Upper lobe of left lung (tissue), 6 donors: ENCODE data around the gene FRMD5. TPM values are rescaled to one million over a fixed set of nuclear protein-coding genes. Genes with fewer than 3 reads are reported as not detected.
A peak's percentile ranks its signal among the peaks of the same experiment; 100 is the strongest.

Experiments
- ATAC-seq, 2 donors: fragments of 200-7000 bp; cut with Tn5 transposase; one replicate each; pipeline ENCODE4 v1.9.1; 2022; ENCODE audit warnings: mild to moderate bottlenecking in 2 of 2, moderate library complexity in 2 of 2; ENCODE audit not compliant: low FRiP score in 2 of 2
- DNase-seq, 2 donors: peaks; one replicate each; pipeline ENCODE4 v3.0.0-alpha.2; 2019 to 2020
- H3K27ac ChIP-seq, 4 donors: fragments of 200-600 bp; sonication (generic); one replicate each; pipeline ENCODE4 v1.5.1; 2016 to 2019
- H3K27me3 ChIP-seq, 4 donors: fragments of 200-600 bp; sonication (generic); one replicate each; pipeline ENCODE4 v1.5.1; 2017 to 2019
- H3K36me3 ChIP-seq, 4 donors: fragments of 200-600 bp; sonication (generic); one replicate each; pipeline ENCODE4 v1.5.1; 2016 to 2019
- H3K4me1 ChIP-seq, 4 donors: fragments of 200-600 bp; sonication (generic); one replicate each; pipeline ENCODE4 v1.5.1; 2018 to 2019
- H3K4me3 ChIP-seq, 4 donors: fragments of 200-600 bp; sonication (generic); one replicate each; pipeline ENCODE4 v1.5.1; 2017 to 2019; ENCODE audit warnings: mild to moderate bottlenecking in 2 of 4, moderate library complexity in 1 of 4
- H3K9me3 ChIP-seq, 4 donors: fragments of 200-600 bp; sonication (generic); one replicate each; pipeline ENCODE4 v1.5.1; 2018 to 2019
- CTCF ChIP-seq, 6 experiments: fragments of 450-650 bp in 4 of 6; fragments of 200-600 bp in 2 of 6; sonication (generic) in 2 of 6; IDR thresholded peaks; one replicate each; pipeline ENCODE4 v1.5.1; 2016 to 2019; ENCODE audit warnings: antibody characterized with exemption in 6 of 6
- EP300 ChIP-seq, 4 donors: sonication (generic); formaldehyde crosslinking; IDR thresholded peaks; one replicate each; pipeline ENCODE4 v1.5.1; 2017; ENCODE audit warnings: antibody characterized with exemption in 4 of 4, control low read depth in 2 of 4
- POLR2A ChIP-seq, 4 donors: fragments of 450-650 bp; IDR thresholded peaks; one replicate each; pipeline ENCODE4 v1.5.1; 2016 to 2017; ENCODE audit warnings: antibody characterized with exemption in 4 of 4, mild to moderate bottlenecking in 2 of 4
- POLR2AphosphoS5 ChIP-seq, 2 donors: sonication (generic); formaldehyde crosslinking; IDR thresholded peaks; one replicate each; pipeline ENCODE4 v1.5.1; 2017; ENCODE audit warnings: antibody characterized with exemption in 2 of 2
- WGBS, 2 donors: methylation state at CpG; one replicate each; pipeline ENCODE4 v1.1.5; 2017 to 2018; 5-methylcytosine and 5-hydroxymethylcytosine counted together
- total RNA-seq, 6 donors: library from RNA; depleted of rRNA in 4 of 6; stranded (reverse); fragments of >200 nt in 4 of 6; gene quantifications; one replicate each; pipeline versions ENCODE4 v1.1.0 to v1.2.1, GENCODE V29; 2016 to 2021
- donor health status: DM: no; HTN: no; CAD: no; lungs with moderate emphysema.
- donor health status: DM: no; HTN: yes; CAD: no; lungs with severe emphysema.

FRMD5 gene
- total RNA-seq, 6 donors from 2014 or later, result 0.15 to 1.3 (median 0.99) TPM; not detected in 2

- H3K27ac ChIP-seq, result no peak overlapping the region
- TF ChIP-seq CTCF (IDR thresholded peaks at IDR 0.05) (no peak), POLR2A (IDR thresholded peaks at IDR 0.05) (no peak), EP300 (IDR thresholded peaks at IDR 0.05) (no peak), POLR2AphosphoS5 (IDR thresholded peaks at IDR 0.05) (no peak)
- H3K36me3 ChIP-seq, result no peaks in the 10 kb centered on the region
- no peaks in the 10 kb centered on the region for H3K27me3 ChIP-seq
- H3K4me1 ChIP-seq, result no peaks in the 10 kb centered on the region
- no peaks in the 10 kb centered on the region for H3K9me3 ChIP-seq
- ATAC-seq (no peak), DNase-seq (no peak)
- H3K4me3 ChIP-seq, result no peak overlapping the region
- 95 to 98% methylated on average over 3 of the region's 3 CpGs for whole genome bisulfite sequencing, 2 donors
These were observed 98.5 kb downstream of the FRMD5 start for GRCh38 chr15:44096596-44096995.

GRCh38 chr15:44094781-44095180 lies 100.3 kb downstream of the FRMD5 start:
- TF ChIP-seq POLR2A (IDR thresholded peaks at IDR 0.05) (no peak), POLR2AphosphoS5 (IDR thresholded peaks at IDR 0.05) (no peak), CTCF (IDR thresholded peaks at IDR 0.05) (no peak)
- Histone ChIP-seq H3K36me3 (no peaks in the 10 kb centered on the region), H3K4me3 (no peak overlapping the region), H3K27ac (no peak overlapping the region), H3K4me1 (no peaks in the 10 kb centered on the region), H3K27me3 (no peaks in the 10 kb centered on the region), H3K9me3 (no peaks in the 10 kb centered on the region)
- 88 to 91% methylated on average over 3 of the region's 3 CpGs for WGBS, 2 donors
- ATAC-seq (no peak), DNase-seq (no peak)

GRCh38 chr15:44093836-44094235 lies 101.2 kb downstream of the FRMD5 start:
- Histone ChIP-seq H3K4me1 (no peaks in the 10 kb centered on the region), H3K4me3 (no peak overlapping the region), H3K27me3 (no peaks in the 10 kb centered on the region), H3K27ac (no peak overlapping the region), H3K9me3 (no peaks in the 10 kb centered on the region), H3K36me3 (no peaks in the 10 kb centered on the region)
- ATAC-seq (no peak), DNase-seq (no peak)
- WGBS, 2 donors, result 98% methylated on average over 3 of the region's 3 CpGs
- TF ChIP-seq CTCF (IDR thresholded peaks at IDR 0.05) (no peak), POLR2A (IDR thresholded peaks at IDR 0.05) (no peak)

- Histone ChIP-seq H3K4me1 (no peaks in the 10 kb centered on the region), H3K4me3 (no peak overlapping the region), H3K27ac (no peak overlapping the region), H3K9me3 (no peaks in the 10 kb centered on the region), H3K36me3 (no peaks in the 10 kb centered on the region), H3K27me3 (no peaks in the 10 kb centered on the region)
- no peak for TF ChIP-seq POLR2A (IDR thresholded peaks at IDR 0.05)
- TF ChIP-seq EP300 (IDR thresholded peaks at IDR 0.05), result no peak
- no peak for TF ChIP-seq POLR2AphosphoS5 (IDR thresholded peaks at IDR 0.05)
- TF ChIP-seq CTCF (IDR thresholded peaks at IDR 0.05), result no peak
- DNase-seq, result no peak
- ATAC-seq, result no peak
- WGBS, 2 donors, result 57 to 66% methylated on average over 2 of the region's 2 CpGs
These were observed 102.8 kb downstream of the FRMD5 start for GRCh38 chr15:44092221-44092620.

GRCh38 chr15:44087578-44088465 lies 107.2 kb downstream of the FRMD5 start:
- Histone ChIP-seq H3K9me3 (no peaks in the 10 kb centered on the region), H3K4me1 (no peaks in the 10 kb centered on the region), H3K4me3 (no peak overlapping the region), H3K27me3 (no peaks in the 10 kb centered on the region), H3K36me3 (no peaks in the 10 kb centered on the region), H3K27ac (no peak overlapping the region)
- ATAC-seq (peak in 1 of 2 donors; percentile 73), DNase-seq (no peak)
- WGBS, 2 donors, result 51 to 53% methylated on average over 3 of the region's 3 CpGs
- TF ChIP-seq CTCF (IDR thresholded peaks at IDR 0.05), result no peak
- no peak for TF ChIP-seq POLR2A (IDR thresholded peaks at IDR 0.05)
- no peak for TF ChIP-seq POLR2AphosphoS5 (IDR thresholded peaks at IDR 0.05)
- no peak for TF ChIP-seq EP300 (IDR thresholded peaks at IDR 0.05)
